Fibroblast of skin of left biceps (primary cell): Measurements from ENCODE around the gene NUDT1.
"Not testable (repeated sequence)": the region's sequence is repeated elsewhere in the genome, so short reads cannot be mapped to it uniquely, and the experiment has no call there.

Experiments used
- DNase-seq, 2 experiments: peaks; one replicate each; pipeline ENCODE4 v3.0.0-alpha.2; 2013; ENCODE audit warnings: low read depth in 2 of 2

NUDT1 gene

GRCh38 chr7:2269089-2269990, 27.3 kb downstream of the NUDT1 start:
- not testable (repeated sequence) for DNase-seq

GRCh38 chr7:2269991-2270460, 28.0 kb downstream of the NUDT1 start:
- no peak for DNase-seq

- no peak for DNase-seq
These were observed 28.5 kb downstream of the NUDT1 start for GRCh38 chr7:2270495-2270894.

- no peak for DNase-seq
These were observed 29.4 kb downstream of the NUDT1 start for GRCh38 chr7:2271273-2272026.

- DNase-seq = no peak
These were observed 30.0 kb downstream of the NUDT1 start for GRCh38 chr7:2272031-2272430.

- DNase-seq = no peak
These were observed 31.8 kb downstream of the NUDT1 start for GRCh38 chr7:2273866-2274265.

- no peak for DNase-seq
These were observed 32.6 kb downstream of the NUDT1 start for GRCh38 chr7:2274666-2275065.

- DNase-seq = no peak
These were observed 33.1 kb downstream of the NUDT1 start for GRCh38 chr7:2275101-2275500.

- no peak for DNase-seq
These were observed 34.1 kb downstream of the NUDT1 start for GRCh38 chr7:2276107-2276506.

GRCh38 chr7:2278026-2278425, 36.0 kb downstream of the NUDT1 start:
- DNase-seq = no peak

- DNase-seq = no peak
These were observed 37.9 kb downstream of the NUDT1 start for GRCh38 chr7:2279896-2280295.

- no peak for DNase-seq
These were observed 38.4 kb downstream of the NUDT1 start for GRCh38 chr7:2280424-2280823.

- no peak for DNase-seq
These were observed 39.5 kb downstream of the NUDT1 start for GRCh38 chr7:2281541-2281940.

- DNase-seq = no peak
These were observed 40.2 kb downstream of the NUDT1 start for GRCh38 chr7:2282185-2282751.

GRCh38 chr7:2283074-2283473, 41.0 kb downstream of the NUDT1 start:
- DNase-seq = no peak

- DNase-seq = no peak
These were observed 45.7 kb downstream of the NUDT1 start for GRCh38 chr7:2287745-2288144.

- DNase-seq = no peak
These were observed 46.5 kb downstream of the NUDT1 start for GRCh38 chr7:2288503-2288902.

- DNase-seq = peak in 1 of 2 experiments; percentile 27
These were observed 47.1 kb downstream of the NUDT1 start for GRCh38 chr7:2289111-2289586.

- DNase-seq = no peak
These were observed 47.6 kb downstream of the NUDT1 start for GRCh38 chr7:2289621-2290020.

GRCh38 chr7:2290877-2291276, 48.9 kb downstream of the NUDT1 start:
- DNase-seq = no peak

- no peak for DNase-seq
These were observed 54.1 kb downstream of the NUDT1 start for GRCh38 chr7:2295936-2296620.

- DNase-seq = no peak
These were observed 54.8 kb downstream of the NUDT1 start for GRCh38 chr7:2296832-2297231.
